ENCODE results near the gene RAP1GAP2.

RAP1GAP2 gene

DNA sequence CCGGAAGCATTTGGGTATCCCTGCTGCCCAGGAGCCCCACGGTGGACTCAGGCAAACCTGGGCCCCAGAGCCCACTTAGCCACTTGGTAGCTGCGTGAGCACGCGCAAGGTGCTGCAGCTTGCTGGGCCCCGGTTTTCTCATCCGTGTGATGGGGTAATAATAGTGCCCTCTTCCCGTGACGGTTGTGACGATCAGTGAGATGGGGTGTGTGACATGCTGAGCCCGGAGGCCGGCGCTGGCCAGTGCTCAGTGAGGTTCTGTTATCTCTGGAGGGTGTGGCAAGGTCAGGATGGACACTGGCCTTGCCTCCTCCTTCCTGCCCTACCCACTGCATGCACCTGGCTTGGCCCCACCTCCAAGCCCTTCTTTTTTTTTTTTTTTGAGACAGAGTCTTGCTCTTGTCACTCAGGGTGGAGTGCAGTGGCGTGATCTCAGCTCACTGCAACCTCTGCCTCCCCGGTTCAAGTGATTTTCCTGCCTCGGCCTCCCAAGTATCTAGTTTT, 82.6 kb downstream of the RAP1GAP2 start:
- Histone ChIP-seq H3K27ac (ENCODE audit: low read length) (no peak overlapping the region), H3K9ac (ENCODE audit: low read depth, low read length) (no peak overlapping the region), H3K9me3 (ENCODE audit: insufficient read depth, low read length, severe bottlenecking) (no peaks in the 10 kb centered on the region), H2AFZ (ENCODE audit: low read depth, low read length) (no peak overlapping the region), H3K27me3 (ENCODE audit: insufficient read depth, low read length, poor library complexity) (no peaks in the 10 kb centered on the region), H3K79me2 (ENCODE audit: insufficient read depth, low read length) (no peaks in the 10 kb centered on the region), H4K20me1 (ENCODE audit: insufficient read depth, low read length) (peaks cover 4% of the 10 kb centered on the region; the same call in 1 of the 2 replicates), H3K4me1 (ENCODE audit: insufficient read depth, low read length) (no peaks in the 10 kb centered on the region), H3K4me3 (ENCODE audit: low read depth in 1 of 2, low read length in 2 of 2) (no peak overlapping the region), H3K36me3 (ENCODE audit: insufficient read depth, low read length) (no peaks in the 10 kb centered on the region), H3K4me2 (ENCODE audit: insufficient read depth, low read length) (no peak overlapping the region)
- ATAC-seq (ENCODE audit: insufficient read depth, low read depth): no peak
- no peak for TF ChIP-seq EZH2 (IDR thresholded peaks at IDR 0.05; ENCODE audit: borderline replicate concordance, low read depth, low read length, severe bottlenecking)
- TF ChIP-seq, protein P1, sequence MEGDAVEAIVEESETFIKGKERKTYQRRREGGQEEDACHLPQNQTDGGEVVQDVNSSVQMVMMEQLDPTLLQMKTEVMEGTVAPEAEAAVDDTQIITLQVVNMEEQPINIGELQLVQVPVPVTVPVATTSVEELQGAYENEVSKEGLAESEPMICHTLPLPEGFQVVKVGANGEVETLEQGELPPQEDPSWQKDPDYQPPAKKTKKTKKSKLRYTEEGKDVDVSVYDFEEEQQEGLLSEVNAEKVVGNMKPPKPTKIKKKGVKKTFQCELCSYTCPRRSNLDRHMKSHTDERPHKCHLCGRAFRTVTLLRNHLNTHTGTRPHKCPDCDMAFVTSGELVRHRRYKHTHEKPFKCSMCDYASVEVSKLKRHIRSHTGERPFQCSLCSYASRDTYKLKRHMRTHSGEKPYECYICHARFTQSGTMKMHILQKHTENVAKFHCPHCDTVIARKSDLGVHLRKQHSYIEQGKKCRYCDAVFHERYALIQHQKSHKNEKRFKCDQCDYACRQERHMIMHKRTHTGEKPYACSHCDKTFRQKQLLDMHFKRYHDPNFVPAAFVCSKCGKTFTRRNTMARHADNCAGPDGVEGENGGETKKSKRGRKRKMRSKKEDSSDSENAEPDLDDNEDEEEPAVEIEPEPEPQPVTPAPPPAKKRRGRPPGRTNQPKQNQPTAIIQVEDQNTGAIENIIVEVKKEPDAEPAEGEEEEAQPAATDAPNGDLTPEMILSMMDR (IDR thresholded peaks at IDR 0.05; ENCODE audit: borderline replicate concordance, extremely low read depth, low read length, poor library complexity, severe bottlenecking): no peak
- DNase-seq: no peak

GRCh38 chr17:2880050-2880449, 83.8 kb downstream of the RAP1GAP2 start:
- DNase-seq (no peak), ATAC-seq (ENCODE audit: insufficient read depth, low read depth) (no peak)
- Histone ChIP-seq H3K79me2 (ENCODE audit: insufficient read depth, low read length) (no peaks in the 10 kb centered on the region), H3K4me2 (ENCODE audit: insufficient read depth, low read length) (no peak overlapping the region), H3K9ac (ENCODE audit: low read depth, low read length) (no peak overlapping the region), H3K36me3 (ENCODE audit: insufficient read depth, low read length) (no peaks in the 10 kb centered on the region), H3K4me3 (ENCODE audit: low read depth in 1 of 2, low read length in 2 of 2) (no peak overlapping the region), H2AFZ (ENCODE audit: low read depth, low read length) (no peak overlapping the region), H3K27ac (ENCODE audit: low read length) (no peak overlapping the region), H3K4me1 (ENCODE audit: insufficient read depth, low read length) (no peaks in the 10 kb centered on the region), H4K20me1 (ENCODE audit: insufficient read depth, low read length) (peaks cover 4% of the 10 kb centered on the region; the same call in 1 of the 2 replicates), H3K9me3 (ENCODE audit: insufficient read depth, low read length, severe bottlenecking) (no peaks in the 10 kb centered on the region), H3K27me3 (ENCODE audit: insufficient read depth, low read length, poor library complexity) (no peaks in the 10 kb centered on the region)
- TF ChIP-seq, protein P1 (IDR thresholded peaks at IDR 0.05; ENCODE audit: borderline replicate concordance, extremely low read depth, low read length, poor library complexity, severe bottlenecking): no peak
- no peak for TF ChIP-seq EZH2 (IDR thresholded peaks at IDR 0.05; ENCODE audit: borderline replicate concordance, low read depth, low read length, severe bottlenecking)

GRCh38 chr17:2881295-2881694, 85.1 kb downstream of the RAP1GAP2 start:
- no peak for ATAC-seq (ENCODE audit: insufficient read depth, low read depth)
- Histone ChIP-seq H3K36me3 (ENCODE audit: insufficient read depth, low read length) (no peaks in the 10 kb centered on the region), H3K27ac (ENCODE audit: low read length) (no peak overlapping the region), H3K4me3 (ENCODE audit: low read depth in 1 of 2, low read length in 2 of 2) (no peak overlapping the region), H3K4me1 (ENCODE audit: insufficient read depth, low read length) (no peaks in the 10 kb centered on the region), H3K9me3 (ENCODE audit: insufficient read depth, low read length, severe bottlenecking) (no peaks in the 10 kb centered on the region), H2AFZ (ENCODE audit: low read depth, low read length) (no peak overlapping the region), H3K27me3 (ENCODE audit: insufficient read depth, low read length, poor library complexity) (no peaks in the 10 kb centered on the region), H3K9ac (ENCODE audit: low read depth, low read length) (no peak overlapping the region), H3K4me2 (ENCODE audit: insufficient read depth, low read length) (no peak overlapping the region), H3K79me2 (ENCODE audit: insufficient read depth, low read length) (no peaks in the 10 kb centered on the region), H4K20me1 (ENCODE audit: insufficient read depth, low read length) (peaks cover 4% of the 10 kb centered on the region; the same call in 1 of the 2 replicates)
- TF ChIP-seq, protein P1 (IDR thresholded peaks at IDR 0.05; ENCODE audit: borderline replicate concordance, extremely low read depth, low read length, poor library complexity, severe bottlenecking): no peak
- TF ChIP-seq EZH2 (IDR thresholded peaks at IDR 0.05; ENCODE audit: borderline replicate concordance, low read depth, low read length, severe bottlenecking): no peak
- DNase-seq: no peak

Measured in DND-41 (cell line).